ENCODE measurements around the gene BMP5. TPM values are rescaled to one million over a fixed set of nuclear protein-coding genes. Genes with fewer than 3 reads are reported as not detected.

Gene BMP5
- polyA plus RNA-seq, 3 donors = not detected

GRCh38 chr6:55822005-55822404, 53.4 kb downstream of the BMP5 start:
- H3K4me2 ChIP-seq (replicated peaks; ENCODE audit: extremely low read depth, low read length, poor library complexity, severe bottlenecking) = no peak overlapping the region
- Mint-ChIP-seq H3K27ac (no peak overlapping the region), H3K4me3 (no peak overlapping the region), H3K27me3 (ENCODE audit: low read depth in 3 of 3) (no peaks in the 10 kb centered on the region), H3K9me3 (no peaks in the 10 kb centered on the region), H3K4me1 (no peaks in the 10 kb centered on the region), H3K36me3 (no peaks in the 10 kb centered on the region)
- no peaks in the 10 kb centered on the region for H3K27me3 ChIP-seq (ENCODE audit: control insufficient read depth in 2 of 2, insufficient read depth in 2 of 2, low read length in 2 of 2)
- no peak overlapping the region for H2AFZ ChIP-seq (ENCODE audit: insufficient read depth, low read depth, low read length, poor library complexity, severe bottlenecking)
- no peak for TF ChIP-seq CTCF (IDR thresholded peaks at IDR 0.05)
- no peak for DNase-seq
- H4K20me1 ChIP-seq (ENCODE audit: insufficient read depth, low read length) = no peaks in the 10 kb centered on the region
- no peaks in the 10 kb centered on the region for H3K36me3 ChIP-seq (replicated peaks in 1 of 2; ENCODE audit: control insufficient read depth in 1 of 2, insufficient read depth in 2 of 2, low read length in 2 of 2)
- no peaks in the 10 kb centered on the region for H3K4me1 ChIP-seq (ENCODE audit: control insufficient read depth in 1 of 2, insufficient read depth in 2 of 2, low read length in 2 of 2)
- no peak overlapping the region for H3K4me3 ChIP-seq (replicated peaks in 1 of 3; ENCODE audit: low read depth in 2 of 3, low read length in 3 of 3)
- no peak overlapping the region for H3K27ac ChIP-seq (ENCODE audit: low read depth in 1 of 2, low read length in 2 of 2)
- no peaks in the 10 kb centered on the region for H3K9me3 ChIP-seq (replicated peaks in 1 of 2; ENCODE audit: control insufficient read depth in 1 of 2, insufficient read depth in 1 of 2, low read length in 2 of 2)
- intact Hi-C loops (cut with micrococcal nuclease) = no loop called here
- no peaks in the 10 kb centered on the region for H3K79me2 ChIP-seq (ENCODE audit: insufficient read depth, low read length)
- 80% methylated on average over 1 of the region's 2 CpGs for WGBS (ENCODE audit: insufficient coverage)
- no peak overlapping the region for H3K9ac ChIP-seq (ENCODE audit: insufficient read depth, low read length, poor library complexity, severe bottlenecking)

- H3K4me1 ChIP-seq (ENCODE audit: control insufficient read depth in 1 of 2, insufficient read depth in 2 of 2, low read length in 2 of 2) = no peaks in the 10 kb centered on the region
- no peaks in the 10 kb centered on the region for H3K9me3 ChIP-seq (replicated peaks in 1 of 2; ENCODE audit: control insufficient read depth in 1 of 2, insufficient read depth in 1 of 2, low read length in 2 of 2)
- no peak overlapping the region for H2AFZ ChIP-seq (ENCODE audit: insufficient read depth, low read depth, low read length, poor library complexity, severe bottlenecking)
- no peaks in the 10 kb centered on the region for H3K36me3 ChIP-seq (replicated peaks in 1 of 2; ENCODE audit: control insufficient read depth in 1 of 2, insufficient read depth in 2 of 2, low read length in 2 of 2)
- Mint-ChIP-seq H3K4me3 (no peak overlapping the region), H3K9me3 (no peaks in the 10 kb centered on the region), H3K27ac (no peak overlapping the region), H3K27me3 (ENCODE audit: low read depth in 3 of 3) (no peaks in the 10 kb centered on the region), H3K36me3 (no peaks in the 10 kb centered on the region), H3K4me1 (no peaks in the 10 kb centered on the region)
- no peak overlapping the region for H3K4me2 ChIP-seq (replicated peaks; ENCODE audit: extremely low read depth, low read length, poor library complexity, severe bottlenecking)
- DNase-seq = no peak
- no peak overlapping the region for H3K9ac ChIP-seq (ENCODE audit: insufficient read depth, low read length, poor library complexity, severe bottlenecking)
- TF ChIP-seq CTCF (IDR thresholded peaks at IDR 0.05) = no peak
- H3K4me3 ChIP-seq (replicated peaks in 1 of 3; ENCODE audit: low read depth in 2 of 3, low read length in 3 of 3) = no peak overlapping the region
- no CpG with 5 or more reads among the region's 1 CpG for WGBS (ENCODE audit: insufficient coverage)
- no peak overlapping the region for H3K27ac ChIP-seq (ENCODE audit: low read depth in 1 of 2, low read length in 2 of 2)
- intact Hi-C loops (cut with micrococcal nuclease) = no loop called here
- no peaks in the 10 kb centered on the region for H4K20me1 ChIP-seq (ENCODE audit: insufficient read depth, low read length)
- no peaks in the 10 kb centered on the region for H3K27me3 ChIP-seq (ENCODE audit: control insufficient read depth in 2 of 2, insufficient read depth in 2 of 2, low read length in 2 of 2)
- H3K79me2 ChIP-seq (ENCODE audit: insufficient read depth, low read length) = no peaks in the 10 kb centered on the region
Measured at GRCh38 chr6:55820696-55821095, 54.7 kb downstream of the BMP5 start.

Data from CD14-positive monocyte (primary cell).